Neural progenitor cell (in vitro differentiated cells): ENCODE results near the gene GLRX. TPM values are rescaled to one million over a fixed set of nuclear protein-coding genes. Genes with fewer than 3 reads are reported as not detected.

Experiments
- DNase-seq: peaks from one replicate; pipeline ENCODE4 v3.0.0-alpha.2; 2016; ENCODE audit warnings: low spot score
- H2AFZ ChIP-seq: fragments of 200-600 bp; sonication (generic); replicated peaks from 2 replicates; pipeline ENCODE4 v1.6.1; 2016; ENCODE audit warnings: antibody characterized with exemption
- H3F3A ChIP-seq: fragments of 200-600 bp; sonication (generic); 2 replicates; pipeline ENCODE4 v1.6.1; 2016; ENCODE audit warnings: antibody characterized with exemption, low read depth
- H3K27ac ChIP-seq: fragments of 200-600 bp; sonication (generic); 2 replicates; pipeline ENCODE4 v1.5.1; 2016; ENCODE audit warnings: mild to moderate bottlenecking
- H3K27me3 ChIP-seq: fragments of 200-600 bp; sonication (generic); 2 replicates; pipeline ENCODE4 v1.6.1; 2016; ENCODE audit warnings: mild to moderate bottlenecking, moderate library complexity
- H3K36me3 ChIP-seq: fragments of 200-600 bp; sonication (generic); 2 replicates; pipeline ENCODE4 v1.5.1; 2016
- H3K4me1 ChIP-seq: fragments of 200-600 bp; sonication (generic); 2 replicates; pipeline ENCODE4 v1.6.1; 2016; ENCODE audit warnings: mixed run types
- H3K4me2 ChIP-seq: fragments of 200-600 bp; sonication (generic); 2 replicates; pipeline ENCODE4 v1.6.1; 2016
- H3K4me3 ChIP-seq: fragments of 200-600 bp; sonication (generic); 2 replicates; pipeline ENCODE4 v1.5.1; 2016
- H3K79me2 ChIP-seq: fragments of 200-600 bp; sonication (generic); 2 replicates; pipeline ENCODE4 v1.6.1; 2016; ENCODE audit warnings: low read depth
- H3K9ac ChIP-seq: fragments of 200-600 bp; sonication (generic); 2 replicates; pipeline ENCODE4 v1.6.1; 2016
- H3K9me3 ChIP-seq: fragments of 200-600 bp; sonication (generic); 2 replicates; pipeline ENCODE4 v1.5.1; 2016; ENCODE audit warnings: low read depth
- H4K20me1 ChIP-seq: fragments of 200-600 bp; sonication (generic); 2 replicates; pipeline ENCODE4 v1.6.1; 2016; ENCODE audit warnings: low read depth
- H3K27ac Mint-ChIP-seq: 3 replicates; pipeline ENCODE4 v1.8.0; 2021; ENCODE audit warnings: mixed read lengths
- H3K27me3 Mint-ChIP-seq: 2 replicates; pipeline ENCODE4 v1.8.0; 2022; ENCODE audit warnings: low read depth, mild to moderate bottlenecking, inconsistent platforms, moderate library complexity, mixed read lengths; ENCODE audit not compliant: insufficient read depth
- H3K36me3 Mint-ChIP-seq: 3 replicates; pipeline ENCODE4 v1.8.0; 2021; ENCODE audit warnings: mixed read lengths
- H3K4me1 Mint-ChIP-seq: 3 replicates; pipeline ENCODE4 v1.8.0; 2021; ENCODE audit warnings: mixed read lengths
- H3K4me3 Mint-ChIP-seq: 3 replicates; pipeline ENCODE4 v1.8.0; 2021; ENCODE audit warnings: mild to moderate bottlenecking, moderate library complexity, mixed read lengths
- H3K9me3 Mint-ChIP-seq: 3 replicates; pipeline ENCODE4 v1.8.0; 2020; ENCODE audit warnings: mixed read lengths
- EZH2 ChIP-seq: fragments of 200-600 bp; sonication (generic); IDR thresholded peaks from 2 replicates; pipeline ENCODE4 v1.6.1; 2017; ENCODE audit warnings: antibody characterized with exemption, mild to moderate bottlenecking, moderate library complexity
- EZH2phosphoT487 ChIP-seq: fragments of 200-600 bp; sonication (generic); IDR thresholded peaks from 2 replicates; pipeline ENCODE4 v1.6.1; 2017; ENCODE audit warnings: antibody characterized with exemption
- total RNA-seq: library from RNA; depleted of rRNA; stranded (reverse); fragments of >200 nt; gene quantifications from 2 replicates; pipeline ENCODE4 v1.2.3, GENCODE V29; 2015; ENCODE audit warnings: low replicate concordance
- TF ChIP-seq, protein P1 (sequence below): fragments of 200-600 bp; sonication (generic); IDR thresholded peaks from 2 replicates; pipeline ENCODE4 v1.5.1; 2017; ENCODE audit warnings: antibody characterized with exemption, mild to moderate bottlenecking

The GLRX gene
- total RNA-seq, 1 donor from 2014 or later = 15.1 TPM

DNA sequence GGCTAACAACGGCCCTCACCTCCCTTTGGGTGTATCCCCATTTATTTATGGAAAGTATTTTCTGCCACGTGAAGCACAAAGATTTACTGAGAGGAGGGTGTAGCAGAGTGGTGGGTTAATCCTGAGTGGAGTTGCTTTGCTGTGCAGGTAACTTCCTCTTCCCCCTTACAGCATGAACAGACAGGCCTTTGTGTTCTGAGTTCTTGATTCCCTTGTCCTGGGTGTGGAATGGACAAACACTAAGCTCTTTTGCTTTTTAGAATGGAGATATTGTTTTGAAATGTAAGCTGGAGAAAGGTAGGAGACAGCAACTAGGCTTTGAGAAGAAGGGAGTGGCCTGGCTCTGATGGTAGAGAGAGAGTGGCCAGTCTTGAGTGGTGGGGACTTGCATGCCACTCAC is 17.1 kb upstream of the GLRX start:
- H3K27me3 Mint-ChIP-seq = peaks cover 7% of the 10 kb centered on the region
- no peak overlapping the region for H3K27ac Mint-ChIP-seq
- TF ChIP-seq, protein P1, sequence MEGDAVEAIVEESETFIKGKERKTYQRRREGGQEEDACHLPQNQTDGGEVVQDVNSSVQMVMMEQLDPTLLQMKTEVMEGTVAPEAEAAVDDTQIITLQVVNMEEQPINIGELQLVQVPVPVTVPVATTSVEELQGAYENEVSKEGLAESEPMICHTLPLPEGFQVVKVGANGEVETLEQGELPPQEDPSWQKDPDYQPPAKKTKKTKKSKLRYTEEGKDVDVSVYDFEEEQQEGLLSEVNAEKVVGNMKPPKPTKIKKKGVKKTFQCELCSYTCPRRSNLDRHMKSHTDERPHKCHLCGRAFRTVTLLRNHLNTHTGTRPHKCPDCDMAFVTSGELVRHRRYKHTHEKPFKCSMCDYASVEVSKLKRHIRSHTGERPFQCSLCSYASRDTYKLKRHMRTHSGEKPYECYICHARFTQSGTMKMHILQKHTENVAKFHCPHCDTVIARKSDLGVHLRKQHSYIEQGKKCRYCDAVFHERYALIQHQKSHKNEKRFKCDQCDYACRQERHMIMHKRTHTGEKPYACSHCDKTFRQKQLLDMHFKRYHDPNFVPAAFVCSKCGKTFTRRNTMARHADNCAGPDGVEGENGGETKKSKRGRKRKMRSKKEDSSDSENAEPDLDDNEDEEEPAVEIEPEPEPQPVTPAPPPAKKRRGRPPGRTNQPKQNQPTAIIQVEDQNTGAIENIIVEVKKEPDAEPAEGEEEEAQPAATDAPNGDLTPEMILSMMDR = no peak
- TF ChIP-seq EZH2 (no peak), EZH2phosphoT487 (no peak)
- Histone ChIP-seq H3K27ac (no peak overlapping the region), H3K4me3 (no peak overlapping the region), H3K36me3 (no peaks in the 10 kb centered on the region), H3K27me3 (peaks cover 5% of the 10 kb centered on the region), H3K79me2 (no peaks in the 10 kb centered on the region), H4K20me1 (no peaks in the 10 kb centered on the region), H3K4me1 (no peaks in the 10 kb centered on the region), H2AFZ (no peak overlapping the region), H3K9me3 (no peaks in the 10 kb centered on the region), H3K9ac (no peak overlapping the region), H3F3A (no peaks in the 10 kb centered on the region), H3K4me2 (no peak overlapping the region)
- no peaks in the 10 kb centered on the region for H3K36me3 Mint-ChIP-seq
- no peak overlapping the region for H3K4me3 Mint-ChIP-seq
- no peaks in the 10 kb centered on the region for H3K9me3 Mint-ChIP-seq
- H3K4me1 Mint-ChIP-seq = no peaks in the 10 kb centered on the region
- DNase-seq = no peak

DNA sequence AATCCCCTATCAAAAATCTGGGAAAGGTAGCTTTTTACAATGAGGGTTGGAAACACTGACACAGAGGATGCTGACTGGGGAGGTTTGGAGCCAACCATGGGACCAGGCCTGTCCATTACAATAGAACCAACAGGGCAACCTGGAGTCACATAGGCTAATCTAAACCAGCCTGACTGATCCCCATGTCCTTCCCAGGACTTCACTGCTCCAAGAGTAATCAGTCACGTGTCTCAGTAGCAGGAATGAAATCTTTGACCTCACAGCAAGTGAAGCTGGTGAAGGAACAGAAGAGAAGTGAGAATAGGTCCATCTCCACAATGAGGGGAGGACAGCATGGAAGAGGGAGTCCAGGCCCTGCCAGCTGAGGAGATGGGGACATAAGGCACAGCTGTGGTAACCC is 16.0 kb upstream of the GLRX start:
- no peaks in the 10 kb centered on the region for H3K9me3 ChIP-seq
- H3F3A ChIP-seq = no peaks in the 10 kb centered on the region
- no peak overlapping the region for H3K4me3 ChIP-seq
- H4K20me1 ChIP-seq = no peaks in the 10 kb centered on the region
- DNase-seq = no peak
- H3K4me3 Mint-ChIP-seq = no peak overlapping the region
- peaks cover 3% of the 10 kb centered on the region for H3K4me1 Mint-ChIP-seq
- TF ChIP-seq EZH2 (no peak), EZH2phosphoT487 (no peak)
- TF ChIP-seq, protein P1 = no peak
- H3K27ac Mint-ChIP-seq = no peak overlapping the region
- no peaks in the 10 kb centered on the region for H3K36me3 ChIP-seq
- no peaks in the 10 kb centered on the region for H3K4me1 ChIP-seq
- H2AFZ ChIP-seq = no peak overlapping the region
- H3K79me2 ChIP-seq = no peaks in the 10 kb centered on the region
- H3K4me2 ChIP-seq = no peak overlapping the region
- no peaks in the 10 kb centered on the region for H3K36me3 Mint-ChIP-seq
- no peak overlapping the region for H3K9ac ChIP-seq
- H3K9me3 Mint-ChIP-seq = no peaks in the 10 kb centered on the region
- no peak overlapping the region for H3K27ac ChIP-seq
- H3K27me3 ChIP-seq = peaks cover 15% of the 10 kb centered on the region
- peaks cover 7% of the 10 kb centered on the region for H3K27me3 Mint-ChIP-seq

DNA sequence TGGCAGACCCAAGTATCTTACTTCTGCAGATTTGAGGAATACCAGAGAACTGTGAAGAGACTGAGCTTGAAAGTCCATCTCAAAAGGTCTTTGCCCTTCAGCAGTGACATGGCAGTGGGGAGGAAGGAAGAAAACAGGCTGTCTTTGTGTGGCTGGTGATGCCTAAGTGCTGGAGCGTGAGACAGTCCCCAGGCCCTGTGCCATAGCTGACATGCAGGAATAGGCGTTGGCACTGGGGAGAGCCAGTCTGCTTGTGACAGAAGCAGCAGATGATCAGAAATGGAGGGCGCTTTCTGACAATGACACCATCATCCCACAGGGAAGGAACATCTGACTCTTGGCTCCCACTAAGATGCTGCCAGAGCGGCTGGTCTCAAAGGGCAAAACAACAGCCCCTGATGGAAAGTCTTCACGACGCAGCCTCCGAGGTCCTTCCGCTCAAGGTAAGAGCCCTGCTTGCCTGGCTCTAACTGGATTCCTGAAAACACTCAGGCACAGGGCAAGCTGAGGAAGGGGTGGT is 15.5 kb upstream of the GLRX start:
- Histone ChIP-seq H2AFZ (no peak overlapping the region), H3K79me2 (no peaks in the 10 kb centered on the region), H3K4me3 (no peak overlapping the region), H3K4me2 (no peak overlapping the region), H4K20me1 (no peaks in the 10 kb centered on the region), H3K27me3 (peaks cover 17% of the 10 kb centered on the region), H3F3A (no peaks in the 10 kb centered on the region), H3K27ac (no peak overlapping the region), H3K9me3 (no peaks in the 10 kb centered on the region), H3K36me3 (no peaks in the 10 kb centered on the region), H3K9ac (no peak overlapping the region), H3K4me1 (no peaks in the 10 kb centered on the region)
- Mint-ChIP-seq H3K36me3 (no peaks in the 10 kb centered on the region), H3K4me1 (peaks cover 3% of the 10 kb centered on the region), H3K4me3 (no peak overlapping the region), H3K27ac (no peak overlapping the region), H3K9me3 (no peaks in the 10 kb centered on the region), H3K27me3 (peaks cover 7% of the 10 kb centered on the region)
- TF ChIP-seq, protein P1 = no peak
- TF ChIP-seq EZH2phosphoT487 = no peak
- no peak for TF ChIP-seq EZH2
- DNase-seq = no peak
